GM12874 (cell line): ENCODE data around the gene LCE1D.

Source experiments
- CTCF ChIP-seq: IDR thresholded peaks from 2 replicates; pipeline ENCODE4 v1.5.1; 2011; ENCODE audit warnings: low read depth, mild to moderate bottlenecking, control low read depth, low read length, moderate library complexity; ENCODE audit not compliant: insufficient read depth

The LCE1D gene

GRCh38 chr1:152811671-152812070 lies 15.2 kb downstream of the LCE1D start, which contains the start of gene LCE1B:
Gene LCE1B (plus strand): TSS chr1:152811971. CDS start chr1:152812447, 476 bp downstream.
- TF ChIP-seq CTCF = no peak

DNA sequence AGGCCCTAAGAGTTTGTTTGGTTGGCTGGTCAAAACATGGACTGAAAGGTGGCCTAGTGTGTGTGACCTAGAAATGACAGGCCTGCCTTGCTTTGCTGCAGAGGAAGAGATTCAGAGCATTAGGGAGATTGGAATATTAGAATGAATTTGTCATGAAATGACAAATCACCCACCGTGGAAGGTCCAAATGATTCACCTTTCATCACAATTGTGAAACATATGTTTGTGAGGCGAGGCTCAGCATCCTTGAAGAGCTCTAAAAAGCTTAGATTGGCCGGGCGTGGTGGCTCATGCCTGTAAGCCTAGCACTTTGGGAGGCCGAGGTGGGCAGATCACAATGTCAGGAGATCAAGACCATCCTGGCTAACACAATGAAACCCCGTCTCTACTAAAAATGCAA lies 20.8 kb downstream of the LCE1D start:
- no peak for TF ChIP-seq CTCF

GRCh38 chr1:152823294-152823693 lies 26.8 kb downstream of the LCE1D start:
- TF ChIP-seq CTCF = no peak

GRCh38 chr1:152824964-152825363 lies 28.4 kb downstream of the LCE1D start:
- no peak for TF ChIP-seq CTCF

- TF ChIP-seq CTCF = no peak
Measured at GRCh38 chr1:152827173-152827572, 30.7 kb downstream of the LCE1D start, which contains the start of gene LCE1A. Gene LCE1A (plus strand): TSS chr1:152827473. CDS start chr1:152827473, 0 bp downstream.

DNA sequence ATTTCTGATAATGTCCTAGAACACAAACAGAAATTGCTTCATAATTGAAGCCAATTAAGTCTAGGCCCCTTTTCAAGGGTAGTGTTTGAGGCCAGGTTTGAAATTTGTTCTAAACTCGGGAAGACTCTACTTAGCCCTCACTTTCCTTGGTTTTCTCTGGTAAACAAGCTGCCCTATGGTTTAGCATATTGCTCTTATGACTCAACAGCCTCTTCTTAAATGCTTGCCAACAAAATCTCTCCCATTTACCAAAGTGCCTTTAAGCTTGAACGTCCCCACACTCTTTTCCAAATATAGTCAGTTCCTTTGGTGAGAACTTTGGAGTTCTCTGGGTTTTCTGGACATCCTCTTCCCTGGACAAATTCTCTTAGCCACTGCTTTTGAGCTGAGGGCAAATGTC lies 40.3 kb downstream of the LCE1D start:
- no peak for TF ChIP-seq CTCF

DNA sequence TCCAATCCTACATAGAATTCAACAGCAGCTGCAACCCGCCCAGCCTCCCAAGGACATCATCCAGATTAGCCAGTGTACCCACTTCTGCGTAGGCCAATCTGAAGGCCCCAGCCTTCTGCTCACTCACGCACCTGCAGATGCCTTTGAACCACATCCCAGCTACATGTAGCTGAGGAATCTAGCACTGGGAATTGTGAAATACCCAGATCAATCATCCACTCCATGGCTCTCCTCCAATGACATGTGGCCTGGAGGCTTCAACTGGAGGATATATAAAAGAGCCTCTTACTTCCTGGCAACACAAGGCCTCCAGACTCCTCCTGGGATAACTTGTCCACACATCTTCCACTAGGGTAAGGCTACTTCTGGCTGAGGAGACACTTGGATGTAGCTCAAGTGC lies 46.0 kb downstream of the LCE1D start, which contains the start of gene LCE6A:
Gene LCE6A (plus strand): TSS at position 301 of the 400 bp plus-strand sequence. CDS start 665 bp downstream, outside the sequence.
- TF ChIP-seq CTCF = no peak
